ENCODE measurements around the gene CFAP107. TPM values are rescaled to one million over a fixed set of nuclear protein-coding genes. Genes with fewer than 3 reads are reported as not detected.

Gene CFAP107
- total and polyA plus RNA-seq, 4 donors = not detected

GRCh38 chr1:12798911-12799310 is 52.9 kb downstream of the CFAP107 start:
- H3K9ac ChIP-seq (ENCODE audit: low read depth in 1 of 2, low read length in 2 of 2) = no peak overlapping the region
- WGBS = 55% methylated on average over 4 of the region's 4 CpGs
- H3K4me1 ChIP-seq (ENCODE audit: control insufficient read depth in 4 of 4, insufficient read depth in 4 of 4, low read length in 3 of 4) = no peaks in the 10 kb centered on the region

GRCh38 chr1:12799730-12800129 is 53.7 kb downstream of the CFAP107 start:
- Histone ChIP-seq H3K4me3 (ENCODE audit: low read depth in 1 of 3, low read length in 3 of 3) (no peak overlapping the region), H3K9ac (ENCODE audit: low read depth in 1 of 2, low read length in 2 of 2) (no peak overlapping the region), H3K36me3 (ENCODE audit: control insufficient read depth in 4 of 4, insufficient read depth in 3 of 4, low read depth in 1 of 4, low read length in 3 of 4) (no peaks in the 10 kb centered on the region), H3K27me3 (ENCODE audit: control insufficient read depth in 4 of 4, insufficient read depth in 4 of 4, low read length in 3 of 4) (no peaks in the 10 kb centered on the region), H3K4me1 (ENCODE audit: control insufficient read depth in 4 of 4, insufficient read depth in 4 of 4, low read length in 3 of 4) (no peaks in the 10 kb centered on the region), H3K27ac (ENCODE audit: low read depth in 1 of 2, low read length in 2 of 2) (no peak overlapping the region), H3K9me3 (ENCODE audit: control insufficient read depth in 4 of 4, low read length in 3 of 4) (no peaks in the 10 kb centered on the region)
- DNase-seq (ENCODE audit: low spot score) = no peak
- WGBS = 57% methylated on average over 2 of the region's 2 CpGs
- no peak for TF ChIP-seq GABPA (IDR thresholded peaks at IDR 0.05 in 1 of 2, conservative IDR thresholded peaks at IDR 0.05 in 1 of 2)
- no peak for TF ChIP-seq ZBTB33 (IDR thresholded peaks at IDR 0.05)
- TF ChIP-seq MAX (IDR thresholded peaks at IDR 0.05) = no peak
- no peak for TF ChIP-seq RXRA (IDR thresholded peaks at IDR 0.05)
- TF ChIP-seq TAF1 (conservative IDR thresholded peaks at IDR 0.05) = no peak
- TF ChIP-seq REST (IDR thresholded peaks at IDR 0.05) = no peak
- TF ChIP-seq JUND (IDR thresholded peaks at IDR 0.05) = no peak
- TF ChIP-seq HNF4G (IDR thresholded peaks at IDR 0.05) = no peak
- TF ChIP-seq NR2F2 (IDR thresholded peaks at IDR 0.05) = no peak
- TF ChIP-seq FOXA1 (IDR thresholded peaks at IDR 0.05) = no peak
- TF ChIP-seq EGR1 (IDR thresholded peaks at IDR 0.05; ENCODE audit: low read depth in 2 of 2) = no peak
- no peak for TF ChIP-seq RAD21 (IDR thresholded peaks at IDR 0.05)
- TF ChIP-seq HNF4A (conservative IDR thresholded peaks at IDR 0.05) = no peak
- no peak for TF ChIP-seq CTCF (IDR thresholded peaks at IDR 0.05; ENCODE audit: low read depth, low read length, missing input control)
- TF ChIP-seq YY1 (IDR thresholded peaks at IDR 0.05) = no peak
- no peak for TF ChIP-seq SP1 (IDR thresholded peaks at IDR 0.05)
- TF ChIP-seq FOXA2 (IDR thresholded peaks at IDR 0.05) = no peak

More at GRCh38 chr1:12798911-12799310, 52.9 kb downstream of the CFAP107 start:
- no peak for DNase-seq (ENCODE audit: low spot score)
- H3K9me3 ChIP-seq (ENCODE audit: control insufficient read depth in 4 of 4, low read length in 3 of 4) = no peaks in the 10 kb centered on the region
- H3K36me3 ChIP-seq (ENCODE audit: control insufficient read depth in 4 of 4, insufficient read depth in 3 of 4, low read depth in 1 of 4, low read length in 3 of 4) = no peaks in the 10 kb centered on the region
- no peak overlapping the region for H3K27ac ChIP-seq (ENCODE audit: low read depth in 1 of 2, low read length in 2 of 2)
- H3K27me3 ChIP-seq (ENCODE audit: control insufficient read depth in 4 of 4, insufficient read depth in 4 of 4, low read length in 3 of 4) = no peaks in the 10 kb centered on the region
- no peak overlapping the region for H3K4me3 ChIP-seq (ENCODE audit: low read depth in 1 of 3, low read length in 3 of 3)
- no peak for TF ChIP-seq GABPA (IDR thresholded peaks at IDR 0.05 in 1 of 2, conservative IDR thresholded peaks at IDR 0.05 in 1 of 2)
- TF ChIP-seq RAD21 (IDR thresholded peaks at IDR 0.05) = no peak
- no peak for TF ChIP-seq TAF1 (conservative IDR thresholded peaks at IDR 0.05)
- TF ChIP-seq FOXA2 (IDR thresholded peaks at IDR 0.05) = no peak
- TF ChIP-seq HNF4G (IDR thresholded peaks at IDR 0.05) = no peak
